Sciatic nerve (tissue), 2 donors: ENCODE data around the gene HPD. TPM values are rescaled to one million over a fixed set of nuclear protein-coding genes. Genes with fewer than 3 reads are reported as not detected.
"Not testable (repeated sequence)": the region's sequence is repeated elsewhere in the genome, so short reads cannot be mapped to it uniquely, and the experiment has no call there.

Experiments used
- ATAC-seq: fragments of 200-7000 bp; cut with Tn5 transposase; one replicate; pipeline ENCODE4 v1.9.1; 2020; ENCODE audit warnings: mild to moderate bottlenecking, moderate library complexity
- DNase-seq: peaks from one replicate; pipeline ENCODE4 v3.0.0-alpha.2; 2020; ENCODE audit warnings: low spot score
- intact Hi-C: fragments of 100-400 bp; cut with DNase I; formaldehyde crosslinking; loops from one replicate; pipeline ENCODE4 v1.14.2; 2022
- total RNA-seq: library from RNA; stranded (reverse); fragmentation: NEBNext Ultra II Directional; extraction: Animal tissue kit (Norgen Biotek cat#: 25700); gene quantifications from one replicate; pipeline ENCODE4 v1.2.1, GENCODE V29; 2021
- donor health status: DM: no; HTN: no; CAD: no.
- donor health status: DM: no; HTN: no; CAD: no.

The HPD gene
- total RNA-seq, 1 donor from 2014 or later = 0.40 TPM

GRCh38 chr12:121793440-121793837 is 65.2 kb downstream of the HPD start, which contains the start of gene RHOF:
Gene RHOF (minus strand): TSS chr12:121793688. CDS start chr12:121793633, 55 bp downstream.
- ATAC-seq (no peak), DNase-seq (no peak)
- intact Hi-C loops = loop anchor here (10.0 kb wide), 1 partner anchor 91 kb away; the partner anchor contains the start of gene PSMD9

GRCh38 chr12:121792607-121793439 is 65.8 kb downstream of the HPD start:
- intact Hi-C loops = loop anchor here (10.0 kb wide), 1 partner anchor 92 kb away; the partner anchor contains the start of gene PSMD9
- ATAC-seq = no peak
- DNase-seq = peak; percentile 65

GRCh38 chr12:121791671-121792551 is 66.7 kb downstream of the HPD start:
- intact Hi-C loops = loop anchor here (10.0 kb wide), 1 partner anchor 93 kb away; the partner anchor contains the start of gene PSMD9
- DNase-seq (no peak), ATAC-seq (no peak)

- intact Hi-C loops = loop anchor here (10.0 kb wide), 1 partner anchor 94 kb away; the partner anchor contains the start of gene PSMD9
- not testable (repeated sequence) for ATAC-seq, DNase-seq
Measured at GRCh38 chr12:121790785-121791184, 67.9 kb downstream of the HPD start.

- ATAC-seq (peak; percentile 14), DNase-seq (peak; percentile 78)
- intact Hi-C loops = loop anchor here (10.0 kb wide), 1 partner anchor 95 kb away; the partner anchor contains the start of gene PSMD9
Measured at GRCh38 chr12:121789800-121790728, 68.6 kb downstream of the HPD start.

Other genes with a start within 250 kb of the HPD start
- gene ORAI1, start 232.3 kb downstream of the HPD start, total RNA-seq = 14.0 TPM
- 0.49 TPM for gene MORN3, start 189.2 kb downstream of the HPD start, total RNA-seq
- 20.6 TPM for gene TMEM120B, start 146.1 kb downstream of the HPD start, total RNA-seq
- 12.1 TPM for gene RHOF, start 65.2 kb downstream of the HPD start, total RNA-seq
- gene SETD1B, start 54.9 kb downstream of the HPD start, total RNA-seq = 26.3 TPM
- 34.3 TPM for gene PSMD9, start 29.9 kb upstream of the HPD start, total RNA-seq
- 3.8 TPM for gene CFAP251, start 59.7 kb upstream of the HPD start, total RNA-seq
- 5.8 TPM for gene BCL7A, start 163.0 kb upstream of the HPD start, total RNA-seq
- 44.2 TPM for gene MLXIP, start 219.9 kb upstream of the HPD start, total RNA-seq